MCF 10A (cell line): ENCODE data around the gene TFAP2E. TPM values are rescaled to one million over a fixed set of nuclear protein-coding genes. Genes with fewer than 3 reads are reported as not detected.

Experiments
- BruUV-seq: library from RNA; stranded (reverse); fragments of 400-500 nt; replicated peaks from 2 replicates; lab custom pipeline; 2021; lab: Mats Ljungman, UMichigan
- CTCF ChIA-PET: fragments of 300-600 bp; sonication (Branson Sonifier 250); formaldehyde crosslinking; extraction: SDS; loops from one replicate; lab custom pipeline; 2021; ENCODE audit warnings: antibody characterized with exemption, inconsistent platforms; lab: Yijun Ruan, JAX
- POLR2A ChIA-PET: fragments of 300-600, 350-650 bp; sonication (Branson Sonifier 250); formaldehyde crosslinking; extraction: SDS; loops from one replicate; lab custom pipeline; 2020; ENCODE audit warnings: antibody characterized with exemption, inconsistent platforms; lab: Yijun Ruan, JAX
- DNase-seq: peaks from one replicate; pipeline ENCODE4 v3.0.0-alpha.2; 2018; ENCODE audit not compliant: unreplicated experiment
- H3K27ac Mint-ChIP-seq: one replicate; pipeline ENCODE4 v1.8.0; 2022; ENCODE audit warnings: mild to moderate bottlenecking, low read depth, mixed read lengths; ENCODE audit not compliant: unreplicated experiment
- H3K27me3 Mint-ChIP-seq: one replicate; pipeline ENCODE4 v1.8.0; 2022; ENCODE audit warnings: mixed read lengths; ENCODE audit not compliant: insufficient read depth, unreplicated experiment
- H3K36me3 Mint-ChIP-seq: one replicate; pipeline ENCODE4 v1.8.0; 2022; ENCODE audit warnings: mild to moderate bottlenecking, moderate library complexity, mixed read lengths; ENCODE audit not compliant: insufficient read depth, unreplicated experiment
- H3K4me1 Mint-ChIP-seq: one replicate; pipeline ENCODE4 v1.8.0; 2022; ENCODE audit warnings: mixed read lengths; ENCODE audit not compliant: insufficient read depth, unreplicated experiment
- H3K4me3 Mint-ChIP-seq: one replicate; pipeline ENCODE4 v1.8.0; 2022; ENCODE audit warnings: mild to moderate bottlenecking, moderate library complexity, mixed read lengths; ENCODE audit not compliant: unreplicated experiment
- H3K9me3 Mint-ChIP-seq: one replicate; pipeline ENCODE4 v1.8.0; 2022; ENCODE audit warnings: mixed read lengths; ENCODE audit not compliant: unreplicated experiment
- CTCF ChIP-seq: fragments of 200-600 bp; IDR thresholded peaks from one replicate; pipeline ENCODE4 v1.8.0; 2022; ENCODE audit warnings: antibody characterized with exemption, mild to moderate bottlenecking; ENCODE audit not compliant: unreplicated experiment
- intact Hi-C: fragments of 100-400 bp; cut with micrococcal nuclease; formaldehyde crosslinking; loops from 2 replicates; pipeline ENCODE4 v1.14.1; 2022
- total RNA-seq: library from RNA; stranded (reverse); gene quantifications from 2 replicates; pipeline ENCODE4 v1.2.3, GENCODE V29; 2022

The TFAP2E gene
- total RNA-seq, 1 experiment from 2014 or later, result 0.30 TPM

DNA sequence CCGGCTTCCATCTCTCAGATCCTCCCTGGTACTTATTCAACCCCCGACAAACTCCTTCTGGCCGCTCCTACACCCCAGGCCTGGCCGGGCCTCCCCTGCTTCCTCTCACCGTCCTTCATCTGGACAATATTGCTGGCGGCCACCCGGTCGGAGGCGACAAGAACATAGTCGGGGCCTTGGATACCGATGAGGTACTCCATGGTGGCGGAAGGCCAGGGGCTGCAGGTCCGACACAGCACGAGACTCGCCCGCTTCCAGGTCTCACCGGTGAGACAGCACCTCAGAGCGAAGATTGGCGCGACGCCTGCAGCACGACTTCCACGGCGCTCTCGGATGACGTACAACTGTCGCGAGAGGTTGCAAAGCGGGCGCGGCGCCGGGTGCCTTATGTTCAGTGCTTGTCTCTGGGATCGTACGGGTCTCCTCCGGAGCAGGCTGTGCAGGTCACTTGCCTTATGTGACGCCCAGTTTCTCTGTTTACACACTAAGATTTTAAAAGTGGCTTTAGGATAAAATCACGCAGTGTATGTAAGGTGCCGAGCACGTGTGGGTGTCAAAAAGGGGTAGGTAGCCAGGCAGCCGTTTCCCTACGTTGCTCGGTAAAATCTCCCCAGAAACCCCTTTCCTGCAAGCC lies 68.2 kb downstream of the TFAP2E start, which contains the start of gene PSMB2:
Gene PSMB2, minus strand, starts transcription at position 294 of the 634 bp plus-strand sequence. Its CDS starts 94 bp downstream, at position 200.
- peaks cover 7% of the 10 kb centered on the region for H3K4me1 Mint-ChIP-seq
- no TSS peak for BruUV-seq
- CTCF ChIA-PET, result interaction anchor here (0.8 kb wide), 1 partner anchor 76 kb away, joined by 5 read pairs; no protein-coding TSS in a partner anchor
- no peaks in the 10 kb centered on the region for H3K9me3 Mint-ChIP-seq
- POLR2A ChIA-PET, result interaction anchor here (0.7 to 2.1 kb wide), 9 partner anchors 10 to 392 kb away, joined by 3 to 7 read pairs (median 4); partner anchors contain the start of genes C1orf216, CLSPN, KIAA0319L and NCDN
- H3K27ac Mint-ChIP-seq, result peak within 1 kb of the TSS; percentile 100
- peaks cover 12% of the 10 kb centered on the region for H3K27me3 Mint-ChIP-seq
- no peak for TF ChIP-seq CTCF
- intact Hi-C loops, result loop anchor here (2.0 to 5.0 kb wide), 2 partner anchors 74 to 77 kb away; partner anchors contain the start of gene C1orf216
- peak; percentile 96 for DNase-seq
- H3K4me3 Mint-ChIP-seq, result peak within 1 kb of the TSS; percentile 99
- H3K36me3 Mint-ChIP-seq, result peaks cover 30% of the 10 kb centered on the region

DNA sequence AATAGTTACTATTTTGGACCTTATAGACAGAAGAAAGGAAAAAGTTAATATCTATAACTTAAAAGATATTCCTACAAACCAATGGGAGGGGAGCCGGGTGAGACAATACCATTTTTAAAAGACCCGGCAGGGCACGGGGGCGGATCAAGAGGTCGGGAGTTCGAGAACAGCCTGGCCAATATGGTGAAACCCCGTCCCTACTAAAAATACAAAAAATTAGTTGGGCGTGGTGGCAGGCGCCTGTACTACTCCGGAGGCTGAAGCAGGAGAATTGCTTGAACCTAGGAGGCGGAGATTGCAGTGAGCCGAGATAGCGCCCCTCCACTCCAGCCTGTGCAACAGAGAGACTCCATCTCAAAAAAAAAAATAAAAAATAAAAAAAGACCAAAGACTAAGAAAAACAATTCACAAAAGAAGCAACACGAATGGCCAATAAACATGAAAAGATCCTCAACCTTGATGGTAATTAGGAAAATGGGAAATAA lies 69.4 kb downstream of the TFAP2E start:
- intact Hi-C loops, result loop anchor here (5.0 kb wide), 1 partner anchor 75 kb away; no protein-coding TSS in a partner anchor
- no peak for TF ChIP-seq CTCF
- H3K36me3 Mint-ChIP-seq, result peaks cover 30% of the 10 kb centered on the region
- H3K9me3 Mint-ChIP-seq, result no peaks in the 10 kb centered on the region
- CTCF ChIA-PET, result no interaction called here
- peak overlapping the region; percentile 99 for H3K4me3 Mint-ChIP-seq
- POLR2A ChIA-PET, result interaction anchor here (0.6 to 1.2 kb wide), 5 partner anchors 70 to 193 kb away, joined by 3 to 4 read pairs (median 4); partner anchors contain the start of genes C1orf216 and CLSPN
- H3K27me3 Mint-ChIP-seq, result peaks cover 19% of the 10 kb centered on the region
- DNase-seq, result no peak
- H3K27ac Mint-ChIP-seq, result peak overlapping the region; percentile 100
- peaks cover 6% of the 10 kb centered on the region for H3K4me1 Mint-ChIP-seq
- no TSS peak for BruUV-seq

DNA sequence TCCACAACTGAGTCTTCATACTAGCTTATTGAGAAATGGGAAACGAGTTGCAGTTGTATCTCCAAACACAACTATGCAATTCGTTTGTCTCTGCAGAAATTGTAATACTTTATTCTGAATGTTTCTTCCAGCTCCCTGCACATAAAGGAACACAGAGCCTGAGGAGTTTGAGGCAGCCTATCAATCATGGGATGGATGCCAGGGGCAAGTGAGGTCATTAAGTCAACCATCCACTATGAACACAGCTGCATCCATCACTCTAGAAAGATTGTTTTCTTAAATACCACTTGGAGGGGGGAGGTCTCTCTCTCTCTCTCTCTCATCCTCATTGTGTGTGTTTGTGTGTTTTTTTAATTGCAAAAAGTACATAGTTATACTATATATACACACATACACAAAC lies 71.1 kb downstream of the TFAP2E start:
- no TSS peak for BruUV-seq
- Mint-ChIP-seq H3K4me3 (no peak overlapping the region), H3K27me3 (peaks cover 19% of the 10 kb centered on the region), H3K27ac (no peak overlapping the region), H3K4me1 (no peaks in the 10 kb centered on the region), H3K9me3 (no peaks in the 10 kb centered on the region), H3K36me3 (peaks cover 20% of the 10 kb centered on the region)
- TF ChIP-seq CTCF, result no peak
- intact Hi-C loops, result loop anchor here (5.0 kb wide), 1 partner anchor 77 kb away; no protein-coding TSS in a partner anchor
- ChIA-PET CTCF (interaction anchor here (0.7 to 3.3 kb wide), 7 partner anchors 29 to 673 kb away, joined by 3 to 14 read pairs (median 6); no protein-coding TSS in a partner anchor), POLR2A (interaction anchor here (1.4 kb wide), 1 partner anchor 13 kb away, joined by 6 read pairs; no protein-coding TSS in a partner anchor)
- no peak for DNase-seq

Other genes with a start within 250 kb of the TFAP2E start
- 50.7 and 56.8 TPM in 2 replicates for gene KIAA0319L, start 15.9 kb upstream of the TFAP2E start, total RNA-seq
- 31.4 and 31.5 TPM in 2 replicates for gene NCDN, start 15.5 kb upstream of the TFAP2E start, total RNA-seq
- gene PSMB2, start 68.2 kb downstream of the TFAP2E start, total RNA-seq, result 82.6 and 93.9 TPM in 2 replicates
- 7.1 and 8.3 TPM in 2 replicates for gene C1orf216, start 145.6 kb downstream of the TFAP2E start, total RNA-seq
- gene CLSPN, start 196.7 kb downstream of the TFAP2E start, total RNA-seq, result 1.6 and 4.3 TPM in 2 replicates
- gene AGO4, start 234.7 kb downstream of the TFAP2E start, total RNA-seq, result 5.2 and 14.6 TPM in 2 replicates